ENCODE data around the gene GPER1. TPM values are rescaled to one million over a fixed set of nuclear protein-coding genes. Genes with fewer than 3 reads are reported as not detected.

GPER1 gene
- total and polyA plus RNA-seq, 4 donors = 3.3 to 12.2 (median 10.1) TPM

DNA sequence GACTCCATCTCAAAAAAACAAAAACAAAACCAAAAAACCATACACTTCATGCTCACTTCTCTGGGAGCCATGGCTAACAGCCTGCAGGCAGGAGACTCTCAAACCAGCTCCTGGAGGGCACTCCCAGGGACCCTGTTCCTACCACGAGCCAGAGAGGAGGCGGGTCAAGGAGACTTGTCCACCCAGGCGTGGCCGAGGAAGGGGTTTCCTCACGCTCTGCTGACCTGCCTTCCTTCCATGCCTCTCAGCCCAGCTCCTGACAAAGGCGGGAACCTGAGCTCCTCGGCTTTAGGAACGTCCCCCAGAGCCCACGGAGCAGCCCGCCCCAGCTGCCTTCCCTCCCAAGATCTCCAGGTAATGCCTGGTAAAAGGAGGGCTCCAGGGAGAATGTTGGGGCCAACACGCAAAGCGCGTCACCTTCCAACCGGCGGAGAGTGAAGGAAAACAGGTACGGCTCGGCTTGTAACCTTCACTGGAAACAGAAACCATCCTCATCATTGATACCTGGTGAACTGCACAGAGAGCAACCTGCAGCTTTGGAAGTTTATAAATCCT lies 34.0 kb upstream of the GPER1 start:
- Histone ChIP-seq H3K27me3 (ENCODE audit: control insufficient read depth, insufficient read depth, low read length) (no peaks in the 10 kb centered on the region), H3K9me3 (ENCODE audit: control insufficient read depth, insufficient read depth, low read length) (no peaks in the 10 kb centered on the region), H3K27ac (ENCODE audit: low read depth, low read length) (peak overlapping the region; percentile 88), H3K4me1 (ENCODE audit: control insufficient read depth, insufficient read depth, low read length) (peaks cover 91% of the 10 kb centered on the region), H3K4me3 (ENCODE audit: low read depth, low read length) (no peak overlapping the region), H3K36me3 (ENCODE audit: control insufficient read depth, insufficient read depth, low read length) (peaks cover 66% of the 10 kb centered on the region)
- no peak for DNase-seq (ENCODE audit: low read depth in 4 of 6, low spot score in 6 of 6)
- 84% methylated on average over 12 of the region's 17 CpGs for WGBS (ENCODE audit: insufficient coverage)

DNA sequence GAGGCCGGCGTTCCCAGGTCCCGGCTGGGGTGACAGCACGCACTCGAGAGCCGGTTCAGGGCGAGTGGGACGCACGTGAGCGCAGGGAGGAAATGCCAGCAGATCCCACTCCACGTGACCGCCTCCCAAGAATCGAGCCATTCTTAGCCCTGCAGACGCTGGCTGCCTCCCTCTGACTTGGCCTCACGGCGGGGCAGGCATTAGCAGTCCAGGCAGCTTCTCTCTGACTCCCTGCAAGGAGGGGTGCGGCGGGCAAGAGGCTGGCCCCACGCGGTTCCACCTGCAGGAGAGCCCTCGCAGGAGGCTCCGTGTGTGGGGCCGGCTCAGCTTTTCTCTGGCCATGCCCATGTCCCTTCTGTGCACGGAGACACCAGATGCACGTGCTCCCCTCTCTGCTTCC lies 33.5 kb upstream of the GPER1 start:
- peaks cover 90% of the 10 kb centered on the region for H3K4me1 ChIP-seq (ENCODE audit: control insufficient read depth, insufficient read depth, low read length)

DNA sequence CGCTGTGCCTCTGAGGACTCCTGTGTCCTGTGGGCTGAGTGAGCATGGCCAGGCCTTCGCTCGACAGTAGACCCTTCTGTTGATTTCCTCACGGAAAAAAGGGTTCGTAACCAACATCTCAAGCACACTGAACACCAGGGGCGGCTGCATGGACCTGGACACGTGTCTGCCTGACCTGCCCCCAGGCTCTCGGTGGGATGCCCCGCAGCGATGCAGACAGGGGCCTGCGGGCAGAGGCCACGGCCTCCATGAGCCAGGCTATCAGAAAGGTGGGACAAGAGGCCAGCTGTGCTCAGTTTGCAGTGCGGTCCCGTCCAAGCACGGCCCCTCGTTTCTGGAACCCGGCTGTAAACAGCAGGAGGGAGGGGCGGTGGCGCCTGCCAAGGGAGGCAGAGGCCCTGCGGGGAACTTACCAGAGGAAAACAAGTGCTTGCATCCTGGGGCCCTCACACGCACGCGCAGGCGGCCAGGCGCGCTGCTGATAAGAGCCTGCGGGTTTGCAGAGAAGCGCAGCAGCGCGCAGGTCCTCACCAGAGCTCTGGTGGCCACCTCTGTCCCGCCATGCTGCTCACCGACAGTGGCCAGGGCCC lies 33.0 kb upstream of the GPER1 start:
- peaks cover 86% of the 10 kb centered on the region for H3K4me1 ChIP-seq (ENCODE audit: control insufficient read depth, insufficient read depth, low read length)

More for the DNA sequence above, 33.5 kb upstream of the GPER1 start:
- Histone ChIP-seq H3K9me3 (ENCODE audit: control insufficient read depth, insufficient read depth, low read length) (no peaks in the 10 kb centered on the region), H3K4me3 (ENCODE audit: low read depth, low read length) (no peak overlapping the region), H3K27ac (ENCODE audit: low read depth, low read length) (peak overlapping the region; percentile 88), H3K27me3 (ENCODE audit: control insufficient read depth, insufficient read depth, low read length) (no peaks in the 10 kb centered on the region), H3K36me3 (ENCODE audit: control insufficient read depth, insufficient read depth, low read length) (peaks cover 65% of the 10 kb centered on the region)
- 21% methylated on average over 25 of the region's 25 CpGs for WGBS (ENCODE audit: insufficient coverage)
- peak in 2 of 6 donors; percentile 65 to 76 for DNase-seq (ENCODE audit: low read depth in 4 of 6, low spot score in 6 of 6)

DNA sequence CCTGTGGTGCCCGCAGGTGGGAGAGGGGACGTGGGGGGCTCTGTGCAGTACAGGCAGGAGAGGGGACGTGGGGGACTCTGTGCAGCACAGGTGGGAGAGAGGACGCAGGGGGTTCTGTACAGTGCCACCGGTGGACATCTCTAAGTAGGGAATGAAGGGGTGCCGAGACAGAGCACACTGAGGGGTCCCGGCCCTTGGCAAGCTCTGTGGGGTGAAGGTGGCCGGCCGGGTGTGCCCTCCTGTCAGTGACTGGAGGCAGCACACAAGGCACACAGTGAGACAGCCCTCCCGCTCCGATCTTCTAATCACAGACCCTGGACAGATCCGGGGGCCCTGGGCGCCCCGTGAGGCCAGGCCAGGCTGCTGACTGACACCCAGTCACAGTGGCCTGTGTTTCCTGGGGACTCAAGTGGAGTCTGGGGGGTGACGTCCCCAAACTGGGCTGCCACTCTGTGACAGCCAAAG lies 32.4 kb upstream of the GPER1 start:
- WGBS (ENCODE audit: insufficient coverage) = 73% methylated on average over 15 of the region's 15 CpGs
- peaks cover 86% of the 10 kb centered on the region for H3K4me1 ChIP-seq (ENCODE audit: control insufficient read depth, insufficient read depth, low read length)
- H3K36me3 ChIP-seq (ENCODE audit: control insufficient read depth, insufficient read depth, low read length) = peaks cover 61% of the 10 kb centered on the region
- DNase-seq (ENCODE audit: low read depth in 4 of 6, low spot score in 6 of 6) = no peak
- H3K27ac ChIP-seq (ENCODE audit: low read depth, low read length) = peak overlapping the region; percentile 88
- H3K27me3 ChIP-seq (ENCODE audit: control insufficient read depth, insufficient read depth, low read length) = no peaks in the 10 kb centered on the region
- H3K9me3 ChIP-seq (ENCODE audit: control insufficient read depth, insufficient read depth, low read length) = no peaks in the 10 kb centered on the region
- H3K4me3 ChIP-seq (ENCODE audit: low read depth, low read length) = no peak overlapping the region

More for the DNA sequence above, 33.0 kb upstream of the GPER1 start:
- 23% methylated on average over 32 of the region's 32 CpGs for WGBS (ENCODE audit: insufficient coverage)
- Histone ChIP-seq H3K36me3 (ENCODE audit: control insufficient read depth, insufficient read depth, low read length) (peaks cover 62% of the 10 kb centered on the region), H3K27me3 (ENCODE audit: control insufficient read depth, insufficient read depth, low read length) (no peaks in the 10 kb centered on the region), H3K27ac (ENCODE audit: low read depth, low read length) (peak overlapping the region; percentile 88), H3K9me3 (ENCODE audit: control insufficient read depth, insufficient read depth, low read length) (no peaks in the 10 kb centered on the region), H3K4me3 (ENCODE audit: low read depth, low read length) (no peak overlapping the region)
- peak in 2 of 6 donors; percentile 71 to 85 for DNase-seq (ENCODE audit: low read depth in 4 of 6, low spot score in 6 of 6)

DNA sequence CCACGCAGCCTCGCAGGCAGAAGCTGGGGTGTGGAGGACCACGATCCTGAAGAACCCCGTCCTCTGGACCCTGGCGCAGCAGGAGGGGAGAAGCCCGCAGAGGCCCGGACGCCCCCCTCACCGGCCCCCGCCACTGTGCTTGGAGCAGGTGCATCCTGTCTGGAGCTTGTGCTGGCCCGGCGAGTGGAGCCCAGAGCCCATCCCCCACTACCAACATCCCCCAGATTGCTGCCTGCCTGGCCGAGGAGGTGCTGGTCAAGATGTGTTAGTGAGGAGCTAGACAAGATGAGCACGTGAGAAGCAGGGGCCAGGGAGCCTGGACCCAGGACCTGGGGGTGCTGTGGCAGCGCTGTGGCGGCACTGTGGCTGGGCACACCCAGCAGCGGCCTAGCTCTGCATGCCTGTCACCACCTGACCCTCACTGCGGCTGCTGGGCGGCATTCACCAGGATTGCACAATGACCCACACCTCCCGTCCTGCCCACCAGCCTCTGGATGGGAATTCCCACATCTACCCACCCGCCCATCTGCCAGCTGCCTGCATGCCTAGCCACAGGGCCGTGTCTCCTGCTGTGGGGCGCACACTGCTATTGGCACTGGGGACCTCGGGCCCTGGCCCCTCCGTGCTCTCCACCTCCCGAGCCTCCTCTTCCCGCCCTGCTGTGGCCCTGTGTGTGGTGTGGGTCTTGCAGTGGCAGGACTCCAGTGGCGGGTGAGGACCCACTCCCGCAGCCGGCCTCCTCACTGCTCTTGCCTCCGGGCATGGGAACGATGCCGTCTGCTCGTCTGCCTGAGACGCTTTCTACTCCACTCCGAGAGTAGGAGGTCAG lies 31.7 kb upstream of the GPER1 start:
- no peak for DNase-seq (ENCODE audit: low read depth in 4 of 6, low spot score in 6 of 6)
- Histone ChIP-seq H3K36me3 (ENCODE audit: control insufficient read depth, insufficient read depth, low read length) (peaks cover 55% of the 10 kb centered on the region), H3K27me3 (ENCODE audit: control insufficient read depth, insufficient read depth, low read length) (peaks cover 3% of the 10 kb centered on the region), H3K4me3 (ENCODE audit: low read depth, low read length) (no peak overlapping the region), H3K9me3 (ENCODE audit: control insufficient read depth, insufficient read depth, low read length) (no peaks in the 10 kb centered on the region), H3K27ac (ENCODE audit: low read depth, low read length) (peak overlapping the region; percentile 88), H3K4me1 (ENCODE audit: control insufficient read depth, insufficient read depth, low read length) (peaks cover 85% of the 10 kb centered on the region)
- WGBS (ENCODE audit: insufficient coverage) = 75% methylated on average over 21 of the region's 36 CpGs

DNA sequence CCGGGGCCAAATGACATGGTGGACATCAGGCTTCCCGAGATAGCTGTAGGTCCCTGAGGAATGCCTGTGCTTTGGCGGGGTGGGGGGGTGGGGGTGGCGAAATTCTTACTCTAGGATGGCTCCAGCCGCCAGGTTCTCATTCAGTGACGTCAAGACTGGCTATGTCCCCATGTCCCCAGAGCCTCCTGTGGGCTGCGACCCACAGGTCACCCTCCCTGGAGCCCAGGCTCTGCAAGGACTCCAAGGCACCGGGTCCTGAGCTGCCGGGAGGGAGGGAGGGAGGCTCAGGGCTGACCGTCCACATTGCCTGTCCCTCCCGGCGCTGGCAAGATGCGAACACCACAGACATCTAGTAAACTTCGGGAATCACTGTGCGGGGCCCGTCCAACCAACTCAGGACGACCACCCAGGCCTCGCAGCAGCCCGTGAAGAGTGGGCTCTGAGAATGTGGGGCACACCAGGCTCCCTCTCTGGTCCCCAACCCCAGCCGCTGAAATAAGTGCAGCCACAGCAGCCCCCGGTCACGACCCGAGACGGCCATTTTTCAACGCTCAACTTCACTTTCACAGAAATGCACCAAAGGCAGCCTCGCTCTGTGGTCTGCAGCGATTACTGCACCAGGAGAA lies 31.0 kb upstream of the GPER1 start:
- Histone ChIP-seq H3K27ac (ENCODE audit: low read depth, low read length) (no peak overlapping the region), H3K9me3 (ENCODE audit: control insufficient read depth, insufficient read depth, low read length) (no peaks in the 10 kb centered on the region), H3K27me3 (ENCODE audit: control insufficient read depth, insufficient read depth, low read length) (peaks cover 3% of the 10 kb centered on the region), H3K4me1 (ENCODE audit: control insufficient read depth, insufficient read depth, low read length) (peaks cover 79% of the 10 kb centered on the region), H3K36me3 (ENCODE audit: control insufficient read depth, insufficient read depth, low read length) (peaks cover 53% of the 10 kb centered on the region), H3K4me3 (ENCODE audit: low read depth, low read length) (no peak overlapping the region)
- WGBS (ENCODE audit: insufficient coverage) = 93% methylated on average over 21 of the region's 27 CpGs
- DNase-seq (ENCODE audit: low read depth in 4 of 6, low spot score in 6 of 6) = no peak

DNA sequence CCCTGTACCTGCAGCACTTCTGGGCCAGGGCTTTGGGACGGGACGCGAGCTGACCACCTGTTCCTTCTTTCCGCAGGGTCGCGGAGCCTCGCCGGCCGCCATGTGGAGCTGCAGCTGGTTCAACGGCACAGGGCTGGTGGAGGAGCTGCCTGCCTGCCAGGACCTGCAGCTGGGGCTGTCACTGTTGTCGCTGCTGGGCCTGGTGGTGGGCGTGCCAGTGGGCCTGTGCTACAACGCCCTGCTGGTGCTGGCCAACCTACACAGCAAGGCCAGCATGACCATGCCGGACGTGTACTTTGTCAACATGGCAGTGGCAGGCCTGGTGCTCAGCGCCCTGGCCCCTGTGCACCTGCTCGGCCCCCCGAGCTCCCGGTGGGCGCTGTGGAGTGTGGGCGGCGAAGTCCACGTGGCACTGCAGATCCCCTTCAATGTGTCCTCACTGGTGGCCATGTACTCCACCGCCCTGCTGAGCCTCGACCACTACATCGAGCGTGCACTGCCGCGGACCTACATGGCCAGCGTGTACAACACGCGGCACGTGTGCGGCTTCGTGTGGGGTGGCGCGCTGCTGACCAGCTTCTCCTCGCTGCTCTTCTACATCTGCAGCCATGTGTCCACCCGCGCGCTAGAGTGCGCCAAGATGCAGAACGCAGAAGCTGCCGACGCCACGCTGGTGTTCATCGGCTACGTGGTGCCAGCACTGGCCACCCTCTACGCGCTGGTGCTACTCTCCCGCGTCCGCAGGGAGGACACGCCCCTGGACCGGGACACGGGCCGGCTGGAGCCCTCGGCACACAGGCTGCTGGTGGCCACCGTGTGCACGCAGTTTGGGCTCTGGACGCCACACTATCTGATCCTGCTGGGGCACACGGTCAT lies 30.3 kb upstream of the GPER1 start:
- no peak overlapping the region for H3K4me3 ChIP-seq (ENCODE audit: low read depth, low read length)
- 95% methylated on average over 62 of the region's 62 CpGs for WGBS (ENCODE audit: insufficient coverage)

DNA sequence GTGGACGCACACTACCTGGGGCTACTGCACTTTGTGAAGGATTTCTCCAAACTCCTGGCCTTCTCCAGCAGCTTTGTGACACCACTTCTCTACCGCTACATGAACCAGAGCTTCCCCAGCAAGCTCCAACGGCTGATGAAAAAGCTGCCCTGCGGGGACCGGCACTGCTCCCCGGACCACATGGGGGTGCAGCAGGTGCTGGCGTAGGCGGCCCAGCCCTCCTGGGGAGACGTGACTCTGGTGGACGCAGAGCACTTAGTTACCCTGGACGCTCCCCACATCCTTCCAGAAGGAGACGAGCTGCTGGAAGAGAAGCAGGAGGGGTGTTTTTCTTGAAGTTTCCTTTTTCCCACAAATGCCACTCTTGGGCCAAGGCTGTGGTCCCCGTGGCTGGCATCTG lies 29.6 kb upstream of the GPER1 start:
- Histone ChIP-seq H3K9me3 (ENCODE audit: control insufficient read depth, insufficient read depth, low read length) (no peaks in the 10 kb centered on the region), H3K4me1 (ENCODE audit: control insufficient read depth, insufficient read depth, low read length) (peaks cover 65% of the 10 kb centered on the region), H3K27me3 (ENCODE audit: control insufficient read depth, insufficient read depth, low read length) (peaks cover 3% of the 10 kb centered on the region), H3K27ac (ENCODE audit: low read depth, low read length) (no peak overlapping the region), H3K36me3 (ENCODE audit: control insufficient read depth, insufficient read depth, low read length) (peaks cover 57% of the 10 kb centered on the region), H3K4me3 (ENCODE audit: low read depth, low read length) (no peak overlapping the region)
- WGBS (ENCODE audit: insufficient coverage) = 96% methylated on average over 8 of the region's 13 CpGs
- DNase-seq (ENCODE audit: low read depth in 4 of 6, low spot score in 6 of 6) = no peak

More for the DNA sequence above, 30.3 kb upstream of the GPER1 start:
- no peak for DNase-seq (ENCODE audit: low read depth in 4 of 6, low spot score in 6 of 6)
- Histone ChIP-seq H3K27ac (ENCODE audit: low read depth, low read length) (no peak overlapping the region), H3K9me3 (ENCODE audit: control insufficient read depth, insufficient read depth, low read length) (no peaks in the 10 kb centered on the region), H3K27me3 (ENCODE audit: control insufficient read depth, insufficient read depth, low read length) (peaks cover 3% of the 10 kb centered on the region), H3K36me3 (ENCODE audit: control insufficient read depth, insufficient read depth, low read length) (peaks cover 55% of the 10 kb centered on the region), H3K4me1 (ENCODE audit: control insufficient read depth, insufficient read depth, low read length) (peaks cover 71% of the 10 kb centered on the region)

DNA sequence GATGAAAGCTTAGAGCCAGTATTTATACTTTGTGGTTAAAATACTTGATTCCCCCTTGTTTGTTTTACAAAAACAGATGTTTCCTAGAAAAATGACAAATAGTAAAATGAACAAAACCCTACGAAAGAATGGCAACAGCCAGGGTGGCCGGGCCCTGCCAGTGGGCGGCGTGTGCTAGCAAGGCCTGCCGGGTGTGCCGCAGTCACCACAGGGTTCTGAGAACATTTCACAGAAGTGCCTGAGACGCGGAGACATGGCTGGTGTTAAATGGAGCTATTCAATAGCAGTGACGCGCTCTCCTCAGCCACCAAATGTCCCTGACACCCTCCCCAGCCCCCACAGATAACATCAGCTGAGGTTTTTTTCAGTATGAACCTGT lies 29.1 kb upstream of the GPER1 start:
- peak overlapping the region; percentile 88 for H3K27ac ChIP-seq (ENCODE audit: low read depth, low read length)

More for the DNA sequence above, 29.1 kb upstream of the GPER1 start:
- Histone ChIP-seq H3K36me3 (ENCODE audit: control insufficient read depth, insufficient read depth, low read length) (peaks cover 61% of the 10 kb centered on the region), H3K4me1 (ENCODE audit: control insufficient read depth, insufficient read depth, low read length) (peaks cover 60% of the 10 kb centered on the region), H3K4me3 (ENCODE audit: low read depth, low read length) (no peak overlapping the region), H3K27me3 (ENCODE audit: control insufficient read depth, insufficient read depth, low read length) (peaks cover 3% of the 10 kb centered on the region), H3K9me3 (ENCODE audit: control insufficient read depth, insufficient read depth, low read length) (no peaks in the 10 kb centered on the region)
- 19% methylated on average over 5 of the region's 10 CpGs for WGBS (ENCODE audit: insufficient coverage)
- DNase-seq (ENCODE audit: low read depth in 4 of 6, low spot score in 6 of 6) = peak in 1 of 6 donors; percentile 50

Measured in spinal cord (tissue), 10 donors.